Lower lobe of right lung (tissue), 2 donors: ENCODE results near the gene COL6A3. TPM values are rescaled to one million over a fixed set of nuclear protein-coding genes. Genes with fewer than 3 reads are reported as not detected.

ENCODE experiments used
- ATAC-seq, 2 donors: fragments of 200-7000 bp; cut with Tn5 transposase; one replicate each; pipeline ENCODE4 v1.9.1; 2020 to 2022; ENCODE audit warnings: mild to moderate bottlenecking in 2 of 2, moderate library complexity in 2 of 2
- DNase-seq: peaks from one replicate; pipeline ENCODE4 v3.0.0-alpha.2; 2020
- H3K27ac ChIP-seq: fragments of 200-600 bp; one replicate; pipeline ENCODE4 v1.8.0; 2022
- H3K27me3 ChIP-seq: fragments of 200-600 bp; one replicate; pipeline ENCODE4 v1.8.0; 2022; ENCODE audit warnings: low read depth
- H3K36me3 ChIP-seq: fragments of 200-600 bp; one replicate; pipeline ENCODE4 v1.8.0; 2022; ENCODE audit warnings: mild to moderate bottlenecking
- H3K4me1 ChIP-seq: fragments of 200-600 bp; one replicate; pipeline ENCODE4 v1.8.0; 2022
- H3K4me3 ChIP-seq: fragments of 200-600 bp; one replicate; pipeline ENCODE4 v1.8.0; 2022; ENCODE audit warnings: mild to moderate bottlenecking
- H3K9me3 ChIP-seq: fragments of 200-600 bp; one replicate; pipeline ENCODE4 v1.8.0; 2022
- CTCF ChIP-seq: fragments of 200-600 bp; IDR thresholded peaks from one replicate; pipeline ENCODE4 v1.8.0; 2022; ENCODE audit warnings: antibody characterized with exemption, mild to moderate bottlenecking
- intact Hi-C: fragments of 100-400 bp; cut with DNase I; formaldehyde crosslinking; loops from one replicate; pipeline ENCODE4 v1.11.0; 2022
- total RNA-seq: library from RNA; stranded (reverse); fragmentation: NEBNext Ultra II Directional; extraction: Animal tissue kit (Norgen Biotek cat#: 25700); gene quantifications from one replicate; pipeline ENCODE4 v1.2.1, GENCODE V29; 2021
- donor health status: DM: no; HTN: yes; CAD: no; lungs with severe emphysema.

Gene COL6A3
- total RNA-seq, 1 donor from 2014 or later = 114 TPM

- Histone ChIP-seq H3K36me3 (peaks cover 52% of the 10 kb centered on the region), H3K27me3 (no peaks in the 10 kb centered on the region), H3K4me1 (no peaks in the 10 kb centered on the region), H3K9me3 (no peaks in the 10 kb centered on the region), H3K4me3 (no peak overlapping the region), H3K27ac (no peak overlapping the region)
- DNase-seq (no peak), ATAC-seq (no peak)
- intact Hi-C loops = no loop called here
- TF ChIP-seq CTCF = no peak
Observed at GRCh38 chr2:237348281-237348865, 65.6 kb downstream of the COL6A3 start.

- no peak overlapping the region for H3K4me3 ChIP-seq
- H3K4me1 ChIP-seq = no peaks in the 10 kb centered on the region
- intact Hi-C loops = no loop called here
- peaks cover 44% of the 10 kb centered on the region for H3K36me3 ChIP-seq
- no peaks in the 10 kb centered on the region for H3K27me3 ChIP-seq
- H3K27ac ChIP-seq = no peak overlapping the region
- H3K9me3 ChIP-seq = no peaks in the 10 kb centered on the region
- no peak for ATAC-seq
- TF ChIP-seq CTCF = no peak
- no peak for DNase-seq
Observed at GRCh38 chr2:237345891-237346640, 67.9 kb downstream of the COL6A3 start.

GRCh38 chr2:237345411-237345810 is 68.6 kb downstream of the COL6A3 start:
- Histone ChIP-seq H3K9me3 (no peaks in the 10 kb centered on the region), H3K27ac (no peak overlapping the region), H3K27me3 (no peaks in the 10 kb centered on the region), H3K4me3 (no peak overlapping the region), H3K36me3 (peaks cover 49% of the 10 kb centered on the region), H3K4me1 (no peaks in the 10 kb centered on the region)
- intact Hi-C loops = no loop called here
- ATAC-seq = no peak
- TF ChIP-seq CTCF = no peak
- DNase-seq = no peak

GRCh38 chr2:237344942-237345341 is 69.0 kb downstream of the COL6A3 start:
- H3K4me3 ChIP-seq = no peak overlapping the region
- no peaks in the 10 kb centered on the region for H3K9me3 ChIP-seq
- H3K27me3 ChIP-seq = no peaks in the 10 kb centered on the region
- ATAC-seq (no peak), DNase-seq (no peak)
- peaks cover 49% of the 10 kb centered on the region for H3K36me3 ChIP-seq
- TF ChIP-seq CTCF = no peak
- no peaks in the 10 kb centered on the region for H3K4me1 ChIP-seq
- no peak overlapping the region for H3K27ac ChIP-seq
- intact Hi-C loops = no loop called here

- Histone ChIP-seq H3K36me3 (peaks cover 58% of the 10 kb centered on the region), H3K27me3 (no peaks in the 10 kb centered on the region), H3K27ac (no peak overlapping the region), H3K4me3 (no peak overlapping the region), H3K4me1 (no peaks in the 10 kb centered on the region), H3K9me3 (no peaks in the 10 kb centered on the region)
- TF ChIP-seq CTCF = no peak
- intact Hi-C loops = no loop called here
- DNase-seq (no peak), ATAC-seq (no peak)
Observed at GRCh38 chr2:237343993-237344392, 70.0 kb downstream of the COL6A3 start.
